Rectal smooth muscle tissue (tissue), 1 donor: ENCODE measurements around the gene SP7.

Source experiments
- H3K27ac ChIP-seq: one replicate; pipeline ENCODE4 v1.7.0; 2013; ENCODE audit warnings: low read depth, low read length, inconsistent platforms
- H3K27me3 ChIP-seq: one replicate; pipeline ENCODE4 v1.7.0; 2013; ENCODE audit warnings: low read length; ENCODE audit not compliant: control insufficient read depth, insufficient read depth
- H3K36me3 ChIP-seq: one replicate; pipeline ENCODE4 v1.7.0; 2013; ENCODE audit warnings: low read length; ENCODE audit not compliant: control insufficient read depth, insufficient read depth
- H3K4me1 ChIP-seq: one replicate; pipeline ENCODE4 v1.7.0; 2013; ENCODE audit warnings: low read length; ENCODE audit not compliant: control insufficient read depth, insufficient read depth
- H3K4me3 ChIP-seq: one replicate; pipeline ENCODE4 v1.7.0; 2013; ENCODE audit warnings: low read length
- H3K9ac ChIP-seq: one replicate; pipeline ENCODE4 v1.7.0; 2013; ENCODE audit warnings: low read length

The SP7 gene

GRCh38 chr12:53325511-53326061 lies 10.6 kb downstream of the SP7 start:
- Histone ChIP-seq H3K27ac (peak overlapping the region; percentile 92), H3K36me3 (no peaks in the 10 kb centered on the region), H3K4me1 (peaks cover 12% of the 10 kb centered on the region), H3K9ac (peak overlapping the region; percentile 61), H3K4me3 (peak overlapping the region; percentile 65), H3K27me3 (peaks cover 4% of the 10 kb centered on the region)

DNA sequence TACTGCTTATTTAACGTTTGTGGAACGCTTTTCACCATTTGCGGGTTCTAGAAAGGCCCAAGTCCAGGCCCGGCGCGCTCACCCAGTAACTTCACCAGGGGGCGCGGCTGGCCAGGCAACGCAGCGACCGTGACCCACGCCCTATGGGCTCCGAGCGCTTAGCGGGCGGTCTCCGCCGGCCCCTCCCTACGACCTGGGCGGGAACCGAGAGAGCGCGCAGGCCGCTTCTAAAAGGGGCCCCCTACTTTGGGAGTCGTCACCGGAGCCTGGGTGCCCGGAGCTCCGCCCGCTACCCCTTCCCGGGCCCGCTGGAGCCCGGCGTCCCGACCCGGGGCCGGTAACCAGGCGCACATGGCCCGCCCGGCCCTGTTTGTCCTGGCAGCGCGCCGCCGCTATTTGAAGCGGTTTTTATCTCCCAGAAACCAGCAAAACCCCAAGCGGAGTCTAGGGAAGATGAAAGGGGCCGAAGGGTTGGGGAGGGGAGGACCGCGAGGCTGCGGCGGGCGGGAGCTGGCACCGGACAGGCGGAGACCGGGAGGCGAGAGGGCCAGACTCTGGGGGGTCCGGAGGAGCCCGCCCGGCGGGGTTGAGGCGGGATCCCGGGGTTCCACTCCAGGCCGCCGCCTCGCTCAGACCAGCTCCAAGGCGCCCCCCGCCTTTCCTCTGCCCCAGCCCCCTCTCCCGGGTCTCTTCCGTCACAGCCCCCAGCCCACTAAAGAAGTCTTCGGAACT lies 11.2 kb downstream of the SP7 start:
- Histone ChIP-seq H3K4me1 (peaks cover 16% of the 10 kb centered on the region), H3K27me3 (peaks cover 4% of the 10 kb centered on the region), H3K27ac (peak overlapping the region; percentile 92), H3K4me3 (peak overlapping the region; percentile 65), H3K9ac (peak overlapping the region; percentile 66), H3K36me3 (no peaks in the 10 kb centered on the region)

GRCh38 chr12:53324113-53324778 lies 11.9 kb downstream of the SP7 start:
- Histone ChIP-seq H3K36me3 (no peaks in the 10 kb centered on the region), H3K27ac (peak overlapping the region; percentile 92), H3K27me3 (peaks cover 4% of the 10 kb centered on the region), H3K4me1 (peaks cover 16% of the 10 kb centered on the region), H3K4me3 (peak overlapping the region; percentile 65), H3K9ac (peak overlapping the region; percentile 66)

GRCh38 chr12:53320352-53321195 lies 15.6 kb downstream of the SP7 start:
- peaks cover 16% of the 10 kb centered on the region for H3K4me1 ChIP-seq
- H3K9ac ChIP-seq: peak overlapping the region; percentile 2
- H3K27me3 ChIP-seq: no peaks in the 10 kb centered on the region
- H3K27ac ChIP-seq: peak overlapping the region; percentile 84
- H3K4me3 ChIP-seq: peak overlapping the region; percentile 90
- peaks cover 2% of the 10 kb centered on the region for H3K36me3 ChIP-seq

GRCh38 chr12:53313996-53314395 lies 22.2 kb downstream of the SP7 start:
- Histone ChIP-seq H3K27ac (no peak overlapping the region), H3K27me3 (no peaks in the 10 kb centered on the region), H3K4me1 (no peaks in the 10 kb centered on the region), H3K4me3 (no peak overlapping the region), H3K9ac (no peak overlapping the region), H3K36me3 (peaks cover 23% of the 10 kb centered on the region)

DNA sequence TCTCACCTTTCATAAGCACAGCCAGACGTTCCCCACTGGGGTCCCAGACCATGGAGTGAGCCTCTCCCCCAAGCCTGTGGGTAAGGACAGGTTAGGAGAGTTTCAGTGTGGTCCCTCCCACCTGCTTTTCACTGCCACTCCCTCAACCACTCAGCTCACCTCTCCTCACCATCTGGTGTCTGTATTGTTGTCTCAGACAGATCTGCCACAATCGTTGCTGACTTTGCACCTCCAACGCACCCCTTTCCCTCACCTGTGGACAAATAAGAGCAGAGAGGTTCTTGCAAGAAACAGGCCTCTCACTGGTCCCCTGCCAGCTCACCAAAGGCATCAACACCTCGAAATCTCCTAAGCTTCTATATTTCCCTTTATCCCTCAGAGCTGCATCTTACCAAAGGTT lies 27.9 kb downstream of the SP7 start:
- Histone ChIP-seq H3K9ac (no peak overlapping the region), H3K27me3 (no peaks in the 10 kb centered on the region), H3K4me1 (no peaks in the 10 kb centered on the region), H3K36me3 (peaks cover 33% of the 10 kb centered on the region), H3K27ac (no peak overlapping the region), H3K4me3 (no peak overlapping the region)

GRCh38 chr12:53306826-53307225 lies 29.3 kb downstream of the SP7 start:
- H3K4me1 ChIP-seq: no peaks in the 10 kb centered on the region
- no peak overlapping the region for H3K9ac ChIP-seq
- no peak overlapping the region for H3K27ac ChIP-seq
- H3K27me3 ChIP-seq: no peaks in the 10 kb centered on the region
- H3K36me3 ChIP-seq: peaks cover 33% of the 10 kb centered on the region
- H3K4me3 ChIP-seq: no peak overlapping the region

DNA sequence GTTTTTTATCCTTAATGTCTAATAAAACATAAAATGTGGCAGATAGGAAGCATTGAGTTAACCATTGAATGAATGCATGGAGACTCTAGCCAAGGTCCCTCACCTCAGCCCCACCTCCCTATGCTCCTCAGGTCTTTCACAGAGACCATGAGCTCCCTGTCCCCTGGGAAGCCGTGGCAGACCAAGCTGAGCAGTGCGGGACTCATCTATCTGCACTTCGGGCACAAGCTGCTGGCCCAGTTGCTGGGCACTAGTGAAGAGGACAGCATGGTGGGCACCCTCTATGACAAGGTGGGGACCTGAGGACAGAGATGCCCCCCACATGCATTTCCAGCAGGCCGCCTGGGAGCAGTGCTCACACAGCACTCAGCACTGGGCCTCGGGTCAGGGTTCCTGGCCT lies 33.3 kb downstream of the SP7 start:
- H3K36me3 ChIP-seq: peaks cover 22% of the 10 kb centered on the region
- H3K4me3 ChIP-seq: no peak overlapping the region
- H3K27me3 ChIP-seq: no peaks in the 10 kb centered on the region
- H3K27ac ChIP-seq: no peak overlapping the region
- no peak overlapping the region for H3K9ac ChIP-seq
- H3K4me1 ChIP-seq: peaks cover 10% of the 10 kb centered on the region

- peak overlapping the region; percentile 51 for H3K9ac ChIP-seq
- peak overlapping the region; percentile 62 for H3K27ac ChIP-seq
- no peaks in the 10 kb centered on the region for H3K27me3 ChIP-seq
- H3K4me3 ChIP-seq: peak overlapping the region; percentile 84
- H3K36me3 ChIP-seq: peaks cover 4% of the 10 kb centered on the region
- H3K4me1 ChIP-seq: peaks cover 14% of the 10 kb centered on the region
These were observed 36.0 kb downstream of the SP7 start for GRCh38 chr12:53300187-53300586.

DNA sequence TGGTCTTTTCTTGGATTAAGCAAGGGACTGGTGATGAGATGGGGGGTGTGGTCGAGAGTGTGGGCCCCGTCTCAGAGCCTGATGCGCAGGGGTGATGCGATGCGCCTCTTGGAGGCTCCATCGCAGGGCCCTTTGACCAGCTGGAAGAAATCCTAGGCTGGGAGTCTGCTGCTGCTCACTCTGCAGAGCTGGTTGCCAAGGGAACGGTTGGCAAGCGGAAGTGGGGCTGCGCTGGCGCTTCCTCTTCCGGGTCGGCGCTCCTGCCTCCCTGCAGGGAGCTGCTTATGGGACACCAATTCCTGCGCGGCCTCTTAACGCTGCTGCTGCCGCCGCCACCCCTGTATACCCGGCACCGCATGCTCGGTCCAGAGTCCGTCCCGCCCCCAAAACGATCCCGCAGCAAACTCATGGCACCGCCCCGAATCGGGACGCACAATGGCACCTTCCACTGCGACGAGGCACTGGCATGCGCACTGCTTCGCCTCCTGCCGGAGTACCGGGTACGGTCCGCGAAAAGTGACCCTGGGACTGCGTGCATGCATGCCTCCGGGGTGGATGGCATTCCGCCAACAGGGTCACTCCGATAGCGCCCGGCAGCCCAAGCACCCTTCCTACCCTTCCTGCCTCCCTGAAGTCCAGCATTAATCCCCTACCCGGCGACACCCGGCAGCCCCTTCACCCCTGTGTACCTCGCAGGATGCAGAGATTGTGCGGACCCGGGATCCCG lies 36.5 kb downstream of the SP7 start, which contains the start of gene MYG1:
MYG1 (plus strand) TSS at position 242 of the 727 bp plus-strand sequence; CDS start at position 285, 43 bp downstream.
- peak within 1 kb of the TSS; percentile 84 for H3K4me3 ChIP-seq
- H3K27me3 ChIP-seq: no peaks in the 10 kb centered on the region
- peak within 1 kb of the TSS; percentile 62 for H3K27ac ChIP-seq
- peak within 1 kb of the TSS; percentile 51 for H3K9ac ChIP-seq
- H3K36me3 ChIP-seq: peaks cover 4% of the 10 kb centered on the region
- H3K4me1 ChIP-seq: peaks cover 17% of the 10 kb centered on the region

GRCh38 chr12:53299101-53299453 lies 37.1 kb downstream of the SP7 start:
- Histone ChIP-seq H3K27me3 (no peaks in the 10 kb centered on the region), H3K4me3 (peak overlapping the region; percentile 84), H3K4me1 (peaks cover 17% of the 10 kb centered on the region), H3K36me3 (peaks cover 4% of the 10 kb centered on the region), H3K9ac (no peak overlapping the region), H3K27ac (peak overlapping the region; percentile 62)
